ENCODE results near the gene TRIM36.

DNA sequence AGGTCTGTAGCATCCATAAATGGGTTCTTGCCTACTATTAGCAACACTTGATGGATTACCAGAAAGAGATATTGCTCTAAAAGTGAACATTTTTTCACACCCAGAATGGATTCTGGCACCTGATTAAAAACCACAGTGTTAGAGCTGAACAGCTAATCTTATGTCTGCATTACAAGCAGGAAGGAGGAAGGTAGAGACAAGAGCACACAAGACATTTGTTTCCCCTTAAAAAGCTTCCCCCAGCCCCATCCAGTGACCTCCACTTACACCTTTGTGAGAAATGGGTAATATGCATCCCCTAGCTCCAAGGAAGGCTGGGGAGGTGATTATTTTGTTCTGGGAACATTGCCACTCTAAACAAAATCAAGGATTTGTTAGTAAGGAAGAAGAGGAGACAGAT is 12.0 kb upstream of the TRIM36 start:
- TF ChIP-seq POLR2AphosphoS5 (IDR thresholded peaks at IDR 0.05; ENCODE audit: low read depth, low read length), result no peak
- TF ChIP-seq TEAD4 (IDR thresholded peaks at IDR 0.05; ENCODE audit: borderline replicate concordance, insufficient read depth), result no peak
- TF ChIP-seq, protein P1, sequence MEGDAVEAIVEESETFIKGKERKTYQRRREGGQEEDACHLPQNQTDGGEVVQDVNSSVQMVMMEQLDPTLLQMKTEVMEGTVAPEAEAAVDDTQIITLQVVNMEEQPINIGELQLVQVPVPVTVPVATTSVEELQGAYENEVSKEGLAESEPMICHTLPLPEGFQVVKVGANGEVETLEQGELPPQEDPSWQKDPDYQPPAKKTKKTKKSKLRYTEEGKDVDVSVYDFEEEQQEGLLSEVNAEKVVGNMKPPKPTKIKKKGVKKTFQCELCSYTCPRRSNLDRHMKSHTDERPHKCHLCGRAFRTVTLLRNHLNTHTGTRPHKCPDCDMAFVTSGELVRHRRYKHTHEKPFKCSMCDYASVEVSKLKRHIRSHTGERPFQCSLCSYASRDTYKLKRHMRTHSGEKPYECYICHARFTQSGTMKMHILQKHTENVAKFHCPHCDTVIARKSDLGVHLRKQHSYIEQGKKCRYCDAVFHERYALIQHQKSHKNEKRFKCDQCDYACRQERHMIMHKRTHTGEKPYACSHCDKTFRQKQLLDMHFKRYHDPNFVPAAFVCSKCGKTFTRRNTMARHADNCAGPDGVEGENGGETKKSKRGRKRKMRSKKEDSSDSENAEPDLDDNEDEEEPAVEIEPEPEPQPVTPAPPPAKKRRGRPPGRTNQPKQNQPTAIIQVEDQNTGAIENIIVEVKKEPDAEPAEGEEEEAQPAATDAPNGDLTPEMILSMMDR (IDR thresholded peaks at IDR 0.05), result no peak
- TF ChIP-seq, protein P2, sequence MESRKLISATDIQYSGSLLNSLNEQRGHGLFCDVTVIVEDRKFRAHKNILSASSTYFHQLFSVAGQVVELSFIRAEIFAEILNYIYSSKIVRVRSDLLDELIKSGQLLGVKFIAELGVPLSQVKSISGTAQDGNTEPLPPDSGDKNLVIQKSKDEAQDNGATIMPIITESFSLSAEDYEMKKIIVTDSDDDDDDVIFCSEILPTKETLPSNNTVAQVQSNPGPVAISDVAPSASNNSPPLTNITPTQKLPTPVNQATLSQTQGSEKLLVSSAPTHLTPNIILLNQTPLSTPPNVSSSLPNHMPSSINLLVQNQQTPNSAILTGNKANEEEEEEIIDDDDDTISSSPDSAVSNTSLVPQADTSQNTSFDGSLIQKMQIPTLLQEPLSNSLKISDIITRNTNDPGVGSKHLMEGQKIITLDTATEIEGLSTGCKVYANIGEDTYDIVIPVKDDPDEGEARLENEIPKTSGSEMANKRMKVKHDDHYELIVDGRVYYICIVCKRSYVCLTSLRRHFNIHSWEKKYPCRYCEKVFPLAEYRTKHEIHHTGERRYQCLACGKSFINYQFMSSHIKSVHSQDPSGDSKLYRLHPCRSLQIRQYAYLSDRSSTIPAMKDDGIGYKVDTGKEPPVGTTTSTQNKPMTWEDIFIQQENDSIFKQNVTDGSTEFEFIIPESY (IDR thresholded peaks at IDR 0.05; ENCODE audit: borderline replicate concordance, low read depth), result no peak
- TF ChIP-seq, protein P3, sequence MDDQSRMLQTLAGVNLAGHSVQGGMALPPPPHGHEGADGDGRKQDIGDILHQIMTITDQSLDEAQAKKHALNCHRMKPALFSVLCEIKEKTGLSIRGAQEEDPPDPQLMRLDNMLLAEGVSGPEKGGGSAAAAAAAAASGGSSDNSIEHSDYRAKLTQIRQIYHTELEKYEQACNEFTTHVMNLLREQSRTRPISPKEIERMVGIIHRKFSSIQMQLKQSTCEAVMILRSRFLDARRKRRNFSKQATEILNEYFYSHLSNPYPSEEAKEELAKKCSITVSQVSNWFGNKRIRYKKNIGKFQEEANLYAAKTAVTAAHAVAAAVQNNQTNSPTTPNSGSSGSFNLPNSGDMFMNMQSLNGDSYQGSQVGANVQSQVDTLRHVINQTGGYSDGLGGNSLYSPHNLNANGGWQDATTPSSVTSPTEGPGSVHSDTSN (IDR thresholded peaks at IDR 0.05), result no peak
- no peak for TF ChIP-seq CHD2 (IDR thresholded peaks at IDR 0.05; ENCODE audit: low read length, partially characterized antibody)
- no peak for TF ChIP-seq ELF1 (IDR thresholded peaks at IDR 0.05)
- no peak for TF ChIP-seq JUND (IDR thresholded peaks at IDR 0.05)
